GM19467 (cell line): ENCODE data around the gene TMEM63C.

ENCODE experiments used
- ATAC-seq: cut with Tn5 transposase; IDR thresholded peaks from one replicate; pipeline ENCODE4 v1.9.1; 2021; ENCODE audit warnings: mild to moderate bottlenecking, moderate library complexity; ENCODE audit not compliant: unreplicated experiment

Gene TMEM63C, protein sequence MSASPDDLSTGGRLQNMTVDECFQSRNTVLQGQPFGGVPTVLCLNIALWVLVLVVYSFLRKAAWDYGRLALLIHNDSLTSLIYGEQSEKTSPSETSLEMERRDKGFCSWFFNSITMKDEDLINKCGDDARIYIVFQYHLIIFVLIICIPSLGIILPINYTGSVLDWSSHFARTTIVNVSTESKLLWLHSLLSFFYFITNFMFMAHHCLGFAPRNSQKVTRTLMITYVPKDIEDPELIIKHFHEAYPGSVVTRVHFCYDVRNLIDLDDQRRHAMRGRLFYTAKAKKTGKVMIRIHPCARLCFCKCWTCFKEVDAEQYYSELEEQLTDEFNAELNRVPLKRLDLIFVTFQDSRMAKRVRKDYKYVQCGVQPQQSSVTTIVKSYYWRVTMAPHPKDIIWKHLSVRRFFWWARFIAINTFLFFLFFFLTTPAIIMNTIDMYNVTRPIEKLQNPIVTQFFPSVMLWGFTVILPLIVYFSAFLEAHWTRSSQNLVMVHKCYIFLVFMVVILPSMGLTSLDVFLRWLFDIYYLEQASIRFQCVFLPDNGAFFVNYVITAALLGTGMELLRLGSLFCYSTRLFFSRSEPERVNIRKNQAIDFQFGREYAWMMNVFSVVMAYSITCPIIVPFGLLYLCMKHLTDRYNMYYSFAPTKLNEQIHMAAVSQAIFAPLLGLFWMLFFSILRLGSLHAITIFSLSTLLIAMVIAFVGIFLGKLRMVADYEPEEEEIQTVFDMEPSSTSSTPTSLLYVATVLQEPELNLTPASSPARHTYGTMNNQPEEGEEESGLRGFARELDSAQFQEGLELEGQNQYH

DNA sequence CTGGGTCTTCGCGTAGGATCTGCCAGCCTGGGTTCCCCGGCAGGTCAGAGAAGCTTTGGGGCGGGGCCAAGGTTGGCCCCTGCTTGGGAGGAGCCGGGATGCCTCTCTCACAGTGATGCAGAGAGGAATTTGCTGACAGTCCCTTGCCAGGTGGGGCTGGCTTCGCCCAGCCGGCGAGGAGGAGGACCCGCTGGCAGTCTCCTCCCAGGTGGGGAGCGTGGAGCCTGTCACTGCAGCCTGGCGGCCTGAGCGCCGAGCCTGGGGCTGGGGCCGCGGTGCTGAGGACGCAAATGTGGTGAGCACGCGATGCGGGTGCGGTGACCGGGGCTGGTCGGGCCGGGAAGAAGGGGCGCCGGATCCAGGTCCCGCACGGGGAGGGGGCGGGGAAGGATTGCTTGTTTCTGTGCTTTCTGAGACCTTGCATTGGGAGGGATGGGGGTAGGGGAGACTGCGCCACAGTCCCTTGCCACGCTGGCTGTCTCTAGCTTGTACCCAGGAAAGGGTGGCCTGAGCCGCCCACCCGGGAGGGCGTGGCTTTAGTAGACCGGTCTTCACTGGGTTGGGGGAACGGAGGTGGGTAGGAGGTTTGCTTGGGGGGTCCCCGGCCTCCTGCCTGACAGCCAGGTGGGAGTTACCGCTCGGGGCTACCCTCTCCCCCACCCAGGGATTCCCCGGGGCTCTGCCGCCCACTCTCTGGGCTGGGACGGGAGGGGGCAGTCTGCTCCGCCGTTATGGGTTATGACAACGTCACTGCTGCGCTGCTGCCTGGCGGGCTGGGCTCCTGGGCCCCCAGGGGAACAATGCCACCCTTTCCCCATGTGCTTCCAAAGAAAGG lies at the start of gene TMEM63C:
Gene TMEM63C (plus strand): TSS at position 196 of the 835 bp plus-strand sequence. CDS start 37,016 bp downstream, outside the sequence.
- peak; percentile 67 for ATAC-seq

DNA sequence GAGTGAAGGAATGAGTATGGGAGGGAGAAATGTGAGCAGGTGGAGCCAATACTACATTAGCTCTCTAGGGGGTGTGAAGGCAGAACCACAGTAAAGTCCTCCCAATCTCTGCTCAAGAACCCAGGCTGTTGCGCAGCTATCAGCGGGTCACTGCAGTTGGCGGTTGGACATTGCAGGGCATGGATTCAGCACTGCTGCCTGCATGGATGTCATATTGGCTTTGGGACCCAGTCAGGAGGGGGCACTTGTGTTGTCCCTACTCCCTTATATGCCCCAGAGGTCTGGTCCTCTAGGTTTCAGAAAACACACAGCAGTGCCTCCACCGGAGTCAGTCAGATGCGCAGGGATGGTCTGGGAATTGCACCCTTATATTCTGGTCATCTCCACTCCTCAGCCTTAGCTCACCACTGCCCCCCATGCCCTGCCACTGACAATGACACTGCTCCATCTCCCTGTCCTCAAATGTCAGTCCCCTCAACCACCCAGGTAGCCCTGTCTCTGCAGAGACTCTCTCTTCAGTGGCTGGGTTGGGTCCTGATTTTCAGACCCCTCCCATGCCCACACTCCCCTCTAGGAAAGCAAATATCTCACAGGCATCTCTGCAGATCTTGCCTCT lies 49.6 kb upstream of the TMEM63C start:
- no peak for ATAC-seq

DNA sequence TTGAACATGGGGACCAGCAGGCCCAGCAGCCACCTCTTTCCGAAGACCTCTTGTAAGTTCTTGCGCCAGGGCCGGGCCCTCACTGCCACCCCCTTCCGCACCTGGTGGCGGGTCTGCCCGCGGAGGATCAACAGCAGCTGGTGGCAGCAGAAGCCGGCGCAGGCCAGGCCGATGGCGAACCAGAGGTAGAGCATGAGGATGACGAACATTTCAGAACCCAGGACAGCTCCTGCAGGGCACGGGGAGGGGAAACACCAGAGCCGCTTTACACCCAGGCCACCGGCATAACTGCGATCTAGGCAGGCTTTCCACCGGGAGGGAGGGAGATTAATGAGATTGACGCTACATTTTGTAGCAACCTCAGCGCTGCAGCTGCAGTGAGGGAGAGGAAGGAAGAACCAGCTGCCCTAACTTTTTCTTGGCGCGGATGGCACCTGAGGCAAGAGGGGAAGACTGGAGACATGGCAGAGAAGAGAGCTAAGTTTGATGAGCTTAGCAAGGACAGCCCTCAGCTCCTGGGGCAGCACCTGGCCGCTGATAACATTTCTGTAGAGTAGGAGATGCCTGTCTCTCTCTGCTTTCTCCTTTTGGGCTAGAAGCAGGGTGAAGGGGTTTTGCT lies 47.8 kb upstream of the TMEM63C start:
- no peak for ATAC-seq

DNA sequence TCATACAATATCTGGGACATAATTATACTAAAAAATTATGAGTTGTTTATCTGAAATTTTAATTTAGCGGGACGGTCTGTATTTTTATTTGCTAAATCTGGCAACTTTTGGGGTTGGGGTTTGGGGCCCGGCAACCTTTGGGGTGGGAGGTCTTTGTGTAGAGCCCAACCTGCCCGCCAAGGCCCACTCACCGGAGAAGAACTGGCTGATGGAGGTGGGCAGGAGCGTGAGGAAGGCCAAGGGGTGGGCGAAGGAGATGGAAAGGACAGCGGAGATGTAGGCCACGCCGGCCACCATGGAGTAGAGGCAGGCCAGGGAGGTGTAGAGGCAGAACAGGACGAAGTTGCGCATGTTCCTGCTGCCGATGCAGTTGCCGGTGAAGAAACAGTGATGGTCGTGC lies 42.6 kb upstream of the TMEM63C start:
- ATAC-seq: no peak

DNA sequence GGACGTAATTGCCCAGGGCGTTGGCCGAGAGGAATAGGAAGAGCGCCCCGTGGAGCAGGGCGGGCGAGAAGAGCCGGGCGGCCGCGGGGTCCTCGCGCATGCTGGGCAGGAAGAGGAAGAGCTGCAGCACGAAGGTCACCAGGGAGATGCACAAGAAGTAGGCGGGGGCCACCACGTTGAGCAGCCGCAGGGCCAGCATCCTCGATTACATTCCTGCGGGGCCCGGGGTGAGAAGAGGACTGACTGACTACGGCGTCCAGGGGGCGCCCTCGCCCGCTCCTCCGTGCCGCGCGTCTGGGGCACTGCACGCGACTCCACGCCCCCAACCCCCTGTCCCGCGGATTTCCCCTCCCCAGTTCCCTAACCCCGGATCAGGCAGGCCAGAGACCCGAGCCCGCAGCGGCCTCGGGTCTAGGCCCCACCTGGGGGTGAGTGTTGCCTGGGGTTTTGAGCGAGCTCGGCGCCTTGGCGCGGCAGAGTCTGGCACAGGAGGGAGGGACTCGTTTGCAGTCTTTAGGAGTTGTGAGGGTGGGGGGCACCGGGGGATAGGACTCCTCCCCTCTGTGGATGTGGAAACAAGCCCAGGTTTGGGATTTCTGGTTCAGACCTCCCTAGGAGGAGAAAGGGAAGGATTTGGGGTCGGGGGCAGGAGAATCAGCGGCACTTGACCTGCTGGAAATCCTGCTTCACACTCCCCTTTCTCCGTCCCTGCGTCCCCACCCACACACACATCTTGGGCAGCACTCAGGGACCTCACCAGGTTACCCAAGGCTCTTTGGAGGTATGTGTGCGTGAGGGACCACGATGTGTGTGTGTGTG lies 41.8 kb upstream of the TMEM63C start:
- ATAC-seq: no peak

DNA sequence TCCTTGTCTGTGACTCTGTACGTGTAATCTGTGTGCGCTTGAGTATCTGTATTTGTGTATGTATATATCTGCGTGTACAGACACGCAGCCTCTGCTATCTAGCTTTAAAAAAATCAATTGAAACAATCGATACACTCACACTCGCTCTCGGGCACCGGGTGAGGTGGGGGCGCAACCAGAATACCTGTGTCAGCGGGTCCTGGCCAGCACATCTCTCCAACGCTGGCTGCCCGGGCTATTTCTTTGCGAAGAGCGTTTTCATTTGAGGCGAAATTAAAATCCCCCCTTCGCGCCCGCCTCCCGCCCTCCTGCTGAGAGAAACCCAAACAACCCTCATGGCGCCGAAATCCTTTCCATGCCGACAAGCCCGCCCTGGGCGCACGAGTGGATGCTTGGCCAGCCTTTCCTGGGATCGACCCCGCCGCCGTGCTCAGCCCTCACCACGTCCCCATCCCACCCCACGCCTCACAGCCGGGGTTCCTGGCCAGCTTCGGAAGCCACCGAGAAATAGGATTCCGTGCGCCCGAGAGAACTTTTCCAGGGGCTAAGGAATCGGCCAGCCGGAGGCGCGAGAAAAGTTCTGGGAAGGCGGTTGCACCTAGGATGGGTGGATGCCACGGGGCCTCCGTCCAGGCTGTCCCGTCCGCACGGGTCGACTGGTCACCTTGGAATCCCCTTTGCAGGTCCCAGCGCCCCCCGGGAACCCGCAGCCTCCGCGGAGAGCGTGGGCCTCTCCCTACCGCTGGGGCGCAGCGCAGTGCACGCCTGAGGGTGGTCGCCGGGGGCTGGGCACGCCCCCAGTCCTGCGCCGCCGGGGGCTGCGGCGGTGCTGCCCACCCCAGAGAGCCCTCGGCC lies 41.0 kb upstream of the TMEM63C start:
- ATAC-seq: no peak

DNA sequence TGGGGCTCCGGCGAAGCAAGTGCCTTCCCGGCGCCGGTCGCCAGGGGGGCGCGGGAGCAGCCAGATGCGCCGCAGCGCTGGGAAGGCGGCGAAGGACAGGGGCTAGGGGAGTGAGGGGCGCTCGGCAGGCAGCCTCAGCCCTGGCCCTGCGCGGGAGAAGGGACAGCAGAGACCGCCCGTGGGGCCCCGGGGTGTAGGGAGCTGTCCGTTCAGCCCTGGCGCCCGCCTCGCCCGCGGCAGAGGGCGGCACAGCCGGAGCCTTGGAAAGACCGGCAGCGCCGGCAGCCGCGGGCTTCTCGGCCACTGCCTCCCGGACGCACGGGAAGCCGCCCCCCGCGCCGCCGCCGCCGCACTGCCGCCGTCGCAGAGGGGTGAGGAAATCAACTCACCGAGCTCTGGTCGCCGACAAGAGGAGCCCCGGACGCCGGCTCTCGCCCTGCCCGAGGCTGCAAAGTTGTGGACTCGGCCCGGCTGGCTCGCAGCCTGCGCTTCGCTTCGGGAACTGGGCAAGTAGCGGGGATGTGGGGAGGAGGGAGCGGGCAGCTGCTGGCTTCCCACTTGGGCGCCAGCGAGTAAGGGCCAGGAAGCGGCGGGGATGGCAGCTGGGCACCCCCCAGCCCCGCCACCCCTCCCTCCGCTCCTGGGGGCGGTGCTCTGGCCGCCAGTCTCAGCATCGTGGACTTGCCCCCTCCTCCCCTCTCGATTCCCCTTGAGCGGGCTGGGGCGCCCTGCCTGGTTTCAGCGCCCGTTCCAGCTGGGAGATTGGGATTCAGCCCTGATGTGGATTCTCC lies 40.2 kb upstream of the TMEM63C start, which contains the start of gene ZDHHC22:
Gene ZDHHC22 (minus strand): TSS at position 578 of the 791 bp plus-strand sequence. CDS start 2,053 bp downstream, outside the sequence.
- ATAC-seq: no peak

DNA sequence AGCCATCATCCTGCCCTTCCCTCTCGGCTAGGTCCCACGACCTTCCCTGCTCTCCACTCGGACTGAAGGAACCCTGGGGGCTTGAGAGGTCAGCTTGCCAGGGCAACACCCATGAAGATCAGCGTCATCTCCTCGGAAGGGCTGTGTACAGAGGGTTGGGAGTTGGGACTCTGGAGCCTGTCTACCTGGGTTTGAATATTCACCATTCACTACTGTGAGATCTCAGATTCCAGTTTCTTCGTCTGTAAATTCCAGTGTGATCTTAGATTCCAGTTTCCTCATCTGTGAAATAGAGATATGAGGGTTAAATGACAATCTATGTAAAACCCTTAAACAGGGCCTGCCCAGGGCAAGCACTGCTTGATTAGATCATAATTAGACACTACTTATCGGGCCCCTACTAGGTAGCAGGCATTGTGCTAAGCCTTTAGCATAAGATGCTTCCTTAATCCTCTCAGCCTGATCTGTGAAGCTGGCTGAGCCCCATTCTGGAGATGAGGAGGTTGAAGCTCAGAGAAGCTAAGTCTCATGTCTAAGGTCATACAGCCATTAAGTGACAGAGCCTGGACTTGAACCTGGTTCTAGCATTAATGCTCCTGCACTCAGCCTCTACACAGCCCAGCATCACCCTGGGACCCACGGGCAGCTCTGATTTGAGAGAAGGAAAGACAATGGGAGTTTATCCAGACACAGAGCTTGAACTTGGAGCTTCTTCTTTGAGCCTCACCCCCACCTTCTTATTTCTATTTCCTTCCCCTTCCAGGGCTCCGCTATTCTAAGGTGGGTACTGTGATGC lies 39.4 kb upstream of the TMEM63C start:
- ATAC-seq: no peak

DNA sequence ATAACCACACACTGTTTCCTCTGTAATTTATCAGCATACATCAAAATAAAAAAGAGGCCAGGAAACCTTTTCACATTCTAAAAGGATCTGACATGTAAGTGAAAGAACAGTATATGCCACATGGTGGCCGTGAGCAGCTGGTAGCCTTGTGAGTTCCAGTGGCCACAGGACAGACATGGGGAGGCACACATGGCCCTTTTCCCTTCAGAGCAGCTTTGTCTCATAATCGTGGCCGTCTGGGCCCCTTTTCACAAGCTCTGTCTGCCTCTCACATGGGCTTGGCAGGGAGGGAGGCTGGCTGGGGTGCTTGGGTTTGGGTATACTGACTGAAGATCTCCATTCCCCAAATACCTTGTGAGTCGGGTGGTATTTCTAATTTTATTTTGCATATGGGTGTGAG lies 38.5 kb upstream of the TMEM63C start:
- no peak for ATAC-seq

DNA sequence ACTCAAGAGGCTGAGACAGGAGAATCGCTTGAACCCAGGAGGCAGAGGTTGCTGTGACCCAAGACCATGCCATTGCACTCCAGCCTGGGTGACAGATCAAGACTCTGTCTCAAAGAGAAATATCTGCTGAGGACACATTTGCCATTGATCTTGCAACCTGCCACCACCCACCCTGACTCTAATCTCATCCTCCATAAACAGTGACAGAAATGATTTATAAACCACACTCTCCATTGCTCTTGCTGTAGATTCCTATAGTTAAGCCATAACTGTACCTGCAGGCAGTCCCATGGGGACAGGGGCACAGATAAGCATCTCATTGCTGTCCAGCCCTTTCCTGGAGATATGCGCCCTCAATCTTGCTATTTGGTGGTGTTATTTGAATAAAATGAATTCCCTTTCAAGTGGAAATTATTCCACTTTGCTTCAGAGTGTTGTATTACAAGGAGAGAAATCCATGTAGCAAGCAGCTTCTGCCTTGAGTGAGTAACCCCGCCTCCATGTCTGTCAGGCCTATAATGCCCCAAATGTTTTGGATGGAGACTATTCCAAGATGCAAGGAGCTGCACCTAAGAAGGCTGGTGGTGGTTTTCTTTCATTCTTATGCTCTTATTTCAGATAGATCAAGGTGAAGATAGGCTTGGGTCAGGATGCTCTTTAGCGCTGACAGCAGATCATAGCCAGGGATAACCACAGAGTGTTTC lies 37.0 kb upstream of the TMEM63C start:
- no peak for ATAC-seq

DNA sequence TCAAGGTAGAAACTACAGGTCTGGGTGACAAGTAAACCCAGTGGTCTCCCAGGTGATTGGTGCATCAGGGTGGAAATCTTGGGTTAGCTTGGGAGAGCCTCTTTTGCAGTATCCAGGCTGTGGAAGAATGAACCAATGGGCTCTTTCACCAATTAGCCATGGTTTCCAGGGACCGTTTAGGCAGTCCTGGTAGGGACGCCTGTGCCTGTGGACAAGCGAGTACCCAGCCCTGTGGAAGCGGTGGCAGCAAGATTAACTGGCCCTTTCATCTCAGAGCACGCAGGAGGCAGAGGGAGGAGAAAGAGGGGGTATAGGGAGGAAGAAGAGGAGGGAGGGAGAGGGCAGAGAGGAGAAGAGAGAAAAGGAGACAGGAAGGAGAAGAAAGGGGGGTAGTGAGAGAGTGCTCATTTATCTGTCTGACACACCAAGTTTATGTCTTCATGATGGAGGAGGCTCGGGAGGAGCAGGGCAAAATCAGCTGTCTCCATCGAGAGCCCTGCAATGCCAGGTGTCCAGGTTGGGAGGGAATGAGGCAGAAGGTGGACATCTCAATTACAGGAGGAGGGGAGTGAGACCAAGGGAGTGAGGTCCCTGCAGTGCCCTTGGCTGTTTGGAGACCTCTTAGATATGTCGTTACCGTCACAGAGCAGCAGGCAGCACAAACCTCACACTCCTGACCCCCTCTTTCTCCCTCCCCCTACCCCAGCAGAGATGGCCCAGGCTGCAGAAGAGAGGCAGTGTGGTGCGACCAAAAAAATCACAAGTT lies 35.4 kb upstream of the TMEM63C start:
- ATAC-seq: no peak

DNA sequence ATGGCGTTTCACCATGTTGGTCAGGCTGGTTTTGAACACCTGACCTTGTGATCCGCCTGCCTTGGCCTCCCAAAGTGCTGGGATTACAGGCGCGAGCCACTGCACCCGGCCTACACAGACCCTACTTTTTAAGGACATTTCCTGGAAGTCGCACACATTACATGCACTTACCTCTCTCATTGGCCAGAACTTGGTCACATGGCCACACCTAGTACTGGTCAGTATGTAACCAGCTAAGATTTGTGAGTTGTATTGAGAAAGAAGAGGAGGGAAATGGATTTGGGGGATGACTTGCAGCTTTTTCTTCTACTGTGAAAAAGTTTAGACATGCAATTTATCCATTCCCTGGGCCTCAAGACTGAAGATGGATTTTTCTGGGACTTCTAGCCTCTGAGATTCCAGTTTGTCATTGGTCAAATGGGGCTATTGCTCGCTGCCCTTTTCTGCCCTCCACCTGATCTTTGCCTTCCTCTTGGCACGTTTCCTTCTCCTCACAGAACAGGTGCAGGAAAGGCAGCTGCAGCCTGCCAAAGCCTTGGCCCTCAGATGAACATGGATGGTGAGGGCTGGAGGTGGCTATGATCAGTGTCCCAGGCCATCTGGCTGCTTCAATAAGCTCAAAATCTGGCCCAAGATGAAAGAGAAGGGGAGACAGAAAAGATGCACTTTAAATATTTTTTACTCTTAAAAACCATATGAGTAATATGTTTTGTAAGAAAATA lies 32.9 kb upstream of the TMEM63C start:
- ATAC-seq: no peak

DNA sequence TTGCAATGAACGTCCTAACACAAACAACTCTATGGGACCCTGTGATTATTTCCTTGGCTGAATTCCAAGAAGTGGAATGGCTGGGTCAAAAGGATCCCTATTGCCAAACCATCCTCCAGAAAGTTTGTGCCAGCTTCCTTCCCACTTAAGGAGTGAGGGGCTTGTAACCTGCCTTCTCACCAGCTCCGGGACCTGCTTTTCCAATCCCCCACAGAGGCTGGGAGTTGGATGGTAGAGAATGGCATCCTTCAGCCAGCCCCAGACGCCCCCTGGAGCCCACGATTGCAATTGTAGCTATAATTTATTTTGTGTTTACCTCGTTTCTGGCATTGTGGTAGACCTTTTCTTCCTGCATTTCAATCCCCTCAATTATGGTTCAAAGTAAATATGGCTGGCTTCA lies 30.4 kb upstream of the TMEM63C start:
- no peak for ATAC-seq

DNA sequence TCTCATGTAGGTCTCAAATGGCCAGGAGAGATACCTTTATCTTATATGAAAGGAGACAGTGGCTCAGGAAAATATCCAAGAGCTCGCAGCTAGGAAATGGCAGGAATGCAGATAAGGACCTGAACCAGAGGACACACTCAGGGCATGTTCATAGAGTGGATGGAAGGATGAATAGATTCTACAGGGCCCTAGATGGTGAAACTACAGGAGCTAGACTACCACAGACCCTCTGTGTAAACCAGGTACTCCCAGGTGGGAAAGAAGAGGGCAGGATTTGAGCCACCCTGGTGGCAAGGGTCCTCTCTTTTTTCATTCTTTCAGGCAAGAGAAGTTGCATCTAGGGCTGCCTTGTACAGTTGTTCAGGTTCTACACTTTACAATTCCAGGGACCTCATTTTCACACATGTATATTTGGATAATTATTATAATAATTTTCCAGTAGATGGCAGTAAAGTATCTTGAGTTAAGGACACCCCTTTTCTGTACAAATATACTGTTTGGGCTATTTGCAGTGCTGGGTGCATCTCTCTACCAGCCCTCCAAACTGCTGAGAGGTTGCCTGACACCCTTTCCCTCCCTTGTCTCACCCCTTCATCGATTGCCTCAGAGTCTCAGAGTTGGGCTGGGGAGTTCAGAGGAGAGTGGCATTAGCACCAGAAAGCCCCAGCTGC lies 29.5 kb upstream of the TMEM63C start:
- no peak for ATAC-seq
